ENCODE measurements around the gene TMEM106A. TPM values are rescaled to one million over a fixed set of nuclear protein-coding genes. Genes with fewer than 3 reads are reported as not detected.
"Not testable (repeated sequence)": the region's sequence is repeated elsewhere in the genome, so short reads cannot be mapped to it uniquely, and the experiment has no call there.

Gene TMEM106A
- 1 to 10 TPM in 3 of 4 donors, under 1 TPM in 1; 0.27 to 2.5 (median 1.6) TPM for total RNA-seq

GRCh38 chr17:43211480-43212402 is at the start of gene TMEM106A:
Gene TMEM106A, plus strand, starts transcription at chr17:43211875. Its CDS starts 1,167 bp downstream, at chr17:43213042.
- TF ChIP-seq POLR2A (IDR thresholded peaks at IDR 0.05) (peak in 1 of 4 donors; percentile 50), CTCF (IDR thresholded peaks at IDR 0.05) (peak in 3 of 6 experiments; percentile 28 to 41 (median 33))
- Histone ChIP-seq H3K36me3 (peaks cover 0 to 53% (median 3%) of the 10 kb centered on the region in 3 donors), H3K4me1 (peaks cover 14 to 34% (median 20%) of the 10 kb centered on the region in 3 donors), H3K4me3 (peak within 1 kb of the TSS; percentile 41 to 76 (median 60)), H3K27ac (peak within 1 kb of the TSS; percentile 69 to 89 (median 88)), H3K9me3 (no peaks in the 10 kb centered on the region), H3K27me3 (no peaks in the 10 kb centered on the region)
- intact Hi-C loops (cut with DNase I): no loop called here
- WGBS, 2 donors: 1% methylated on average over 25 to 31 of the region's 54 CpGs
- peak; percentile 35 for DNase-seq

GRCh38 chr17:43165971-43166370 is 45.7 kb upstream of the TMEM106A start:
- Histone ChIP-seq H3K4me1 (peaks cover 8 to 16% (median 11%) of the 10 kb centered on the region in 3 donors), H3K36me3 (peaks cover 0 to 23% (median 0%) of the 10 kb centered on the region in 3 donors)
- H3K9me3 ChIP-seq; H3K4me3 ChIP-seq; intact Hi-C loops (cut with DNase I); DNase-seq; H3K27ac ChIP-seq; H3K27me3 ChIP-seq: not testable (repeated sequence)

GRCh38 chr17:43169561-43170139 is 42.0 kb upstream of the TMEM106A start:
- Histone ChIP-seq H3K36me3 (peaks cover 0 to 11% (median 0%) of the 10 kb centered on the region in 3 donors), H3K4me3 (peak overlapping the region; percentile 61 to 97 (median 82)), H3K27me3 (no peaks in the 10 kb centered on the region), H3K4me1 (peaks cover 25 to 48% (median 38%) of the 10 kb centered on the region in 3 donors), H3K27ac (peak overlapping the region; percentile 94 to 100 (median 98)), H3K9me3 (no peaks in the 10 kb centered on the region)
- TF ChIP-seq POLR2A (IDR thresholded peaks at IDR 0.05): no peak
- TF ChIP-seq CTCF (IDR thresholded peaks at IDR 0.05): no peak
- no peak for DNase-seq
- WGBS, 2 donors: 0 to 3% methylated on average over 12 to 19 of the region's 29 CpGs
- intact Hi-C loops (cut with DNase I): loop anchor here (5.0 kb wide), 1 partner anchor 42 kb away; the partner anchor contains the start of gene BRCA1

- 0 to 1% methylated on average over 18 to 19 of the region's 27 CpGs for WGBS, 2 donors
- Histone ChIP-seq H3K27ac (peak overlapping the region; percentile 94 to 100 (median 98)), H3K4me3 (peak overlapping the region; percentile 61 to 97 (median 82)), H3K9me3 (no peaks in the 10 kb centered on the region), H3K36me3 (peaks cover 0 to 11% (median 0%) of the 10 kb centered on the region in 3 donors), H3K4me1 (peaks cover 25 to 54% (median 44%) of the 10 kb centered on the region in 3 donors), H3K27me3 (no peaks in the 10 kb centered on the region)
- intact Hi-C loops (cut with DNase I): loop anchor here (5.0 kb wide), 1 partner anchor 43 kb away; the partner anchor contains the start of gene BRCA1
- TF ChIP-seq POLR2A (IDR thresholded peaks at IDR 0.05) (peak in 3 of 4 donors; percentile 36 to 47 (median 39)), CTCF (IDR thresholded peaks at IDR 0.05) (peak in 1 of 6 experiments; percentile 8)
- DNase-seq: peak; percentile 49
These were observed 41.4 kb upstream of the TMEM106A start for GRCh38 chr17:43170140-43170765.

Measured in esophagus squamous epithelium (tissue), 5 donors.